Measurements from ENCODE around the gene WNK4. TPM values are rescaled to one million over a fixed set of nuclear protein-coding genes. Genes with fewer than 3 reads are reported as not detected.
A peak's percentile ranks its signal among the peaks of the same experiment; 100 is the strongest.

WNK4 gene
- total and polyA plus RNA-seq, 10 of the 15 experiments (the other 5 are each of a cell fraction or from before 2014, with no cell fraction given): 0.06 to 0.29 (median 0.13) TPM; not detected in 5

DNA sequence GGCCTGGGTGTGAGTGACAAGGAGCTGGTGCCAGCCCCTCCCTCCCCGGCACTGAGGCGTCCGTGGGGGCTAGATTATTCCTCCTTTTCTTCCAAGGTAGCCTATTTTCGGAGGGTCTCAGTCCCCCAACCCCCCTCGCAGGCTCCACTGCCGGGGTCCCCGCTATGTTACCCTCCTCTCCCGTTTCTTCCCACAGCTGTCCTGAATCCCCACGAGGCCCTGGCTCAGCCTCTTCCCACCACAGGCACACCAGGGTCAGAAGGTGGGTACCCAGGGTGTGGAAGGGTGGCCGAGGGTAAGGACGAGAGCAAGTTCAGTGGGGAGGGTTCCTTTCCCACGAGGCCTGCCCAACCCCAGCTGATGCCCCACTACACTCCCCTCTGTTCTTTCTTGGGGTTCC lies 18.8 kb upstream of the WNK4 start:
- Histone ChIP-seq H3K4me1 (ENCODE audit: control insufficient read depth, insufficient read depth, low read length) (peaks cover 17% of the 10 kb centered on the region), H3K9ac (ENCODE audit: control insufficient read depth, insufficient read depth, low read length) (no peak overlapping the region), H3K4me2 (ENCODE audit: control insufficient read depth, insufficient read depth) (peak overlapping the region; percentile 59), H2AFZ (ENCODE audit: control insufficient read depth, low read depth, low read length) (0 out of 2 replicates have a peak overlapping the region, but pooled peaks have one; percentile 41), H3K9me3 (replicated peaks; ENCODE audit: control insufficient read depth, insufficient read depth, low read length) (no peaks in the 10 kb centered on the region), H4K20me1 (ENCODE audit: control insufficient read depth, insufficient read depth) (no peaks in the 10 kb centered on the region), H3K27ac (ENCODE audit: control insufficient read depth, insufficient read depth) (no peak overlapping the region), H3K36me3 (ENCODE audit: control insufficient read depth in 2 of 2, insufficient read depth in 2 of 2, low read length in 1 of 2) (no peaks in the 10 kb centered on the region), H3K4me3 (peak overlapping the region; percentile 37; the same call in 1 of the 2 replicates), H3K27me3 (replicated peaks in 1 of 2; ENCODE audit: control insufficient read depth in 2 of 2, insufficient read depth in 2 of 2, low read length in 1 of 2) (no peaks in the 10 kb centered on the region), H3K79me2 (ENCODE audit: control insufficient read depth, insufficient read depth, low read length) (no peaks in the 10 kb centered on the region)
- ATAC-seq: no peak
- ChIA-PET SMC1A (ENCODE audit: uncharacterized antibody, unreplicated experiment) (interaction anchor here (0.9 to 5.9 kb wide), 3 partner anchors 10 to 183 kb away, joined by 4 to 71 read pairs (median 15); partner anchors contain the start of genes PSMC3IP and VPS25), RAD21 (ENCODE audit: unreplicated experiment) (interaction anchor here (1.1 to 4.6 kb wide), 4 partner anchors 40 to 183 kb away, joined by 4 to 47 read pairs (median 8); partner anchors contain the start of gene PSMC3IP), POLR2A (interaction anchor here (0.6 to 1.2 kb wide), 2 partner anchors 43 to 154 kb away, joined by 3 read pairs; no protein-coding TSS in a partner anchor), CTCF (interaction anchor here (1.0 to 8.1 kb wide), 6 partner anchors 11 to 184 kb away, joined by 3 to 164 read pairs (median 10); partner anchors contain the start of genes PSMC3IP and VPS25)
- no peak for TF ChIP-seq TARDBP (IDR thresholded peaks at IDR 0.05; ENCODE audit: borderline replicate concordance)
- TF ChIP-seq NBN (IDR thresholded peaks at IDR 0.05): no peak
- TF ChIP-seq PAX5 (IDR thresholded peaks at IDR 0.05; ENCODE audit: borderline replicate concordance, low read depth, low read length): no peak
- no peak for TF ChIP-seq TCF3 (IDR thresholded peaks at IDR 0.05; ENCODE audit: borderline replicate concordance, insufficient read depth, low read depth, low read length)
- TF ChIP-seq, protein P1, sequence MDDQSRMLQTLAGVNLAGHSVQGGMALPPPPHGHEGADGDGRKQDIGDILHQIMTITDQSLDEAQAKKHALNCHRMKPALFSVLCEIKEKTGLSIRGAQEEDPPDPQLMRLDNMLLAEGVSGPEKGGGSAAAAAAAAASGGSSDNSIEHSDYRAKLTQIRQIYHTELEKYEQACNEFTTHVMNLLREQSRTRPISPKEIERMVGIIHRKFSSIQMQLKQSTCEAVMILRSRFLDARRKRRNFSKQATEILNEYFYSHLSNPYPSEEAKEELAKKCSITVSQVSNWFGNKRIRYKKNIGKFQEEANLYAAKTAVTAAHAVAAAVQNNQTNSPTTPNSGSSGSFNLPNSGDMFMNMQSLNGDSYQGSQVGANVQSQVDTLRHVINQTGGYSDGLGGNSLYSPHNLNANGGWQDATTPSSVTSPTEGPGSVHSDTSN (IDR thresholded peaks at IDR 0.05; ENCODE audit: insufficient replicate concordance, low read depth, low read length): no peak
- TF ChIP-seq RELA (IDR thresholded peaks at IDR 0.05; ENCODE audit: borderline replicate concordance, partially characterized antibody): no peak
- no peak for TF ChIP-seq JUNB (IDR thresholded peaks at IDR 0.05)
- no peak for TF ChIP-seq MLLT1 (IDR thresholded peaks at IDR 0.05)
- TF ChIP-seq, protein P2, sequence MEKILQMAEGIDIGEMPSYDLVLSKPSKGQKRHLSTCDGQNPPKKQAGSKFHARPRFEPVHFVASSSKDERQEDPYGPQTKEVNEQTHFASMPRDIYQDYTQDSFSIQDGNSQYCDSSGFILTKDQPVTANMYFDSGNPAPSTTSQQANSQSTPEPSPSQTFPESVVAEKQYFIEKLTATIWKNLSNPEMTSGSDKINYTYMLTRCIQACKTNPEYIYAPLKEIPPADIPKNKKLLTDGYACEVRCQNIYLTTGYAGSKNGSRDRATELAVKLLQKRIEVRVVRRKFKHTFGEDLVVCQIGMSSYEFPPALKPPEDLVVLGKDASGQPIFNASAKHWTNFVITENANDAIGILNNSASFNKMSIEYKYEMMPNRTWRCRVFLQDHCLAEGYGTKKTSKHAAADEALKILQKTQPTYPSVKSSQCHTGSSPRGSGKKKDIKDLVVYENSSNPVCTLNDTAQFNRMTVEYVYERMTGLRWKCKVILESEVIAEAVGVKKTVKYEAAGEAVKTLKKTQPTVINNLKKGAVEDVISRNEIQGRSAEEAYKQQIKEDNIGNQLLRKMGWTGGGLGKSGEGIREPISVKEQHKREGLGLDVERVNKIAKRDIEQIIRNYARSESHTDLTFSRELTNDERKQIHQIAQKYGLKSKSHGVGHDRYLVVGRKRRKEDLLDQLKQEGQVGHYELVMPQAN (conservative IDR thresholded peaks at IDR 0.05): no peak
- no peak for TF ChIP-seq NFYA (IDR thresholded peaks at IDR 0.05; ENCODE audit: borderline replicate concordance, low read depth, low read length)
- TF ChIP-seq HDAC6 (IDR thresholded peaks at IDR 0.05; ENCODE audit: unreplicated experiment): no peak
- TF ChIP-seq NFYB (IDR thresholded peaks at IDR 0.05; ENCODE audit: insufficient read depth, low read depth, low read length): no peak
- TF ChIP-seq DPF2 (IDR thresholded peaks at IDR 0.05): no peak
- TF ChIP-seq SMARCA5 (IDR thresholded peaks at IDR 0.05): no peak
- DNase-seq (ENCODE audit: low read depth, low spot score): no peak
- in situ Hi-C loops (cut with MboI): loop anchor here (10.0 kb wide), 1 partner anchor 187 kb away; the partner anchor contains the start of gene PSMC3IP
- no peak for FAIRE-seq
- WGBS (ENCODE audit: insufficient coverage, insufficient replicate concordance, low lambda C conversion rate, missing lambda C conversion rate): 45% methylated on average over 12 of the region's 12 CpGs
- no TSS peak for BruUV-seq (replicated peaks)
- intact Hi-C loops (cut with micrococcal nuclease; ENCODE audit: unreplicated experiment): loop anchor here (5.0 kb wide), 2 partner anchors 79 to 214 kb away; partner anchors contain the start of genes CCR10 and CNTNAP1

All from GM12878 (cell line).